ENCODE data around the gene LAMC3.

The LAMC3 gene

GRCh38 chr9:131140112-131140511, 131.1 kb downstream of the LAMC3 start:
- H3K4me3 ChIP-seq (ENCODE audit: control insufficient read depth, low read depth, low read length) = no peak overlapping the region
- TF ChIP-seq CTCF (IDR thresholded peaks at IDR 0.05; ENCODE audit: control insufficient read depth, insufficient read depth, low read depth, low read length, missing control alignments) = no peak
- DNase-seq (ENCODE audit: low read depth) = no peak

GRCh38 chr9:131140550-131140949, 131.6 kb downstream of the LAMC3 start:
- H3K4me3 ChIP-seq (ENCODE audit: control insufficient read depth, low read depth, low read length) = no peak overlapping the region
- no peak for TF ChIP-seq CTCF (IDR thresholded peaks at IDR 0.05; ENCODE audit: control insufficient read depth, insufficient read depth, low read depth, low read length, missing control alignments)
- no peak for DNase-seq (ENCODE audit: low read depth)

GRCh38 chr9:131142160-131142559, 133.2 kb downstream of the LAMC3 start:
- no peak overlapping the region for H3K4me3 ChIP-seq (ENCODE audit: control insufficient read depth, low read depth, low read length)
- no peak for DNase-seq (ENCODE audit: low read depth)
- no peak for TF ChIP-seq CTCF (IDR thresholded peaks at IDR 0.05; ENCODE audit: control insufficient read depth, insufficient read depth, low read depth, low read length, missing control alignments)

Data from AG09309 (cell line).